Lower leg skin (tissue), 4 donors: ENCODE measurements around the gene PSAPL1. TPM values are rescaled to one million over a fixed set of nuclear protein-coding genes. Genes with fewer than 3 reads are reported as not detected.

Experiments used
- DNase-seq, 2 donors: peaks; one replicate each; pipeline ENCODE4 v3.0.0-alpha.2; 2019; ENCODE audit warnings: low spot score in 2 of 2
- H3K4me3 ChIP-seq: fragments of 200-600 bp; sonication (generic); 2 replicates; pipeline ENCODE4 v1.5.1; 2017; ENCODE audit warnings: mild to moderate bottlenecking, low read depth; ENCODE audit not compliant: poor library complexity, severe bottlenecking
- CTCF ChIP-seq, 3 donors: fragments of 450-650 bp; IDR thresholded peaks; one replicate each; pipeline ENCODE4 v1.5.1; 2016; ENCODE audit warnings: antibody characterized with exemption in 3 of 3, mild to moderate bottlenecking in 3 of 3, moderate library complexity in 2 of 3
- POLR2A ChIP-seq, 2 donors: fragments of 450-650 bp; IDR thresholded peaks; one replicate each; pipeline ENCODE4 v1.6.1; 2016 to 2017; ENCODE audit warnings: antibody characterized with exemption in 2 of 2, mild to moderate bottlenecking in 1 of 2, moderate library complexity in 1 of 2
- WGBS, 2 donors: methylation state at CpG; one replicate each; pipeline ENCODE4 v1.1.5; 2018; 5-methylcytosine and 5-hydroxymethylcytosine counted together
- intact Hi-C: fragments of 100-400 bp; cut with DNase I; formaldehyde crosslinking; loops from one replicate; pipeline ENCODE4 v1.15.0; 2023; ENCODE audit warnings: low total_unique reads
- total RNA-seq, 4 donors: library from RNA; depleted of rRNA; stranded (reverse); fragments of >200 nt; gene quantifications; one replicate each; pipeline ENCODE4 v1.1.0, GENCODE V29; 2016

Gene PSAPL1
- total RNA-seq, 4 donors from 2014 or later, result 142 to 570 (median 249) TPM

GRCh38 chr4:7390336-7390735, 44.4 kb downstream of the PSAPL1 start:
- TF ChIP-seq POLR2A (IDR thresholded peaks at IDR 0.05), result no peak
- 86 to 96% methylated on average over 13 of the region's 13 CpGs for WGBS, 2 donors
- intact Hi-C loops, result no loop called here

GRCh38 chr4:7389719-7390118, 45.0 kb downstream of the PSAPL1 start:
- no peak for TF ChIP-seq POLR2A (IDR thresholded peaks at IDR 0.05)
- no peak for TF ChIP-seq CTCF (IDR thresholded peaks at IDR 0.05)
- peak in 1 of 2 donors; percentile 74 for DNase-seq
- no peak overlapping the region for H3K4me3 ChIP-seq
- WGBS, 2 donors, result 65 to 68% methylated on average over 12 of the region's 12 CpGs
- intact Hi-C loops, result no loop called here

More at GRCh38 chr4:7390336-7390735, 44.4 kb downstream of the PSAPL1 start:
- peak in 1 of 2 donors; percentile 77 for DNase-seq
- H3K4me3 ChIP-seq, result no peak overlapping the region

GRCh38 chr4:7389101-7389701, 45.5 kb downstream of the PSAPL1 start:
- H3K4me3 ChIP-seq, result no peak overlapping the region
- TF ChIP-seq POLR2A (IDR thresholded peaks at IDR 0.05), result no peak
- TF ChIP-seq CTCF (IDR thresholded peaks at IDR 0.05), result no peak
- intact Hi-C loops, result no loop called here
- 89 to 94% methylated on average over 15 of the region's 15 CpGs for WGBS, 2 donors
- DNase-seq, result peak in 1 of 2 donors; percentile 76

GRCh38 chr4:7388627-7389026, 46.1 kb downstream of the PSAPL1 start:
- intact Hi-C loops, result no loop called here
- 86 to 91% methylated on average over 13 of the region's 13 CpGs for WGBS, 2 donors

GRCh38 chr4:7387925-7388324, 46.8 kb downstream of the PSAPL1 start:
- WGBS, 2 donors, result 95 to 97% methylated on average over 6 of the region's 6 CpGs
- DNase-seq, result no peak
- no peak overlapping the region for H3K4me3 ChIP-seq
- intact Hi-C loops, result no loop called here
- no peak for TF ChIP-seq POLR2A (IDR thresholded peaks at IDR 0.05)
- no peak for TF ChIP-seq CTCF (IDR thresholded peaks at IDR 0.05)

More at GRCh38 chr4:7388627-7389026, 46.1 kb downstream of the PSAPL1 start:
- TF ChIP-seq CTCF (IDR thresholded peaks at IDR 0.05) (no peak), POLR2A (IDR thresholded peaks at IDR 0.05) (no peak)
- H3K4me3 ChIP-seq, result no peak overlapping the region
- no peak for DNase-seq

- 61 to 71% methylated on average over 9 to 12 of the region's 12 CpGs for WGBS, 2 donors
- peak in 1 of 2 donors; percentile 72 for DNase-seq
- no peak overlapping the region for H3K4me3 ChIP-seq
- no peak for TF ChIP-seq POLR2A (IDR thresholded peaks at IDR 0.05)
- TF ChIP-seq CTCF (IDR thresholded peaks at IDR 0.05), result no peak
- intact Hi-C loops, result no loop called here
These were observed 49.5 kb downstream of the PSAPL1 start for GRCh38 chr4:7384929-7385890.
